GM18505 (cell line): Measurements from ENCODE around the gene ETV6.
"Not testable (repeated sequence)": the region's sequence is repeated elsewhere in the genome, so short reads cannot be mapped to it uniquely, and the experiment has no call there.

Experiments
- ATAC-seq: cut with Tn5 transposase; IDR thresholded peaks from one replicate; pipeline ENCODE4 v1.9.1; 2021; ENCODE audit not compliant: unreplicated experiment
- POLR2A ChIP-seq: IDR thresholded peaks from 4 replicates; pipeline ENCODE4 v1.6.1; 2011; ENCODE audit warnings: borderline replicate concordance; ENCODE audit not compliant: insufficient read depth, insufficient read length; ENCODE audit errors: extremely low read depth

Gene ETV6

DNA sequence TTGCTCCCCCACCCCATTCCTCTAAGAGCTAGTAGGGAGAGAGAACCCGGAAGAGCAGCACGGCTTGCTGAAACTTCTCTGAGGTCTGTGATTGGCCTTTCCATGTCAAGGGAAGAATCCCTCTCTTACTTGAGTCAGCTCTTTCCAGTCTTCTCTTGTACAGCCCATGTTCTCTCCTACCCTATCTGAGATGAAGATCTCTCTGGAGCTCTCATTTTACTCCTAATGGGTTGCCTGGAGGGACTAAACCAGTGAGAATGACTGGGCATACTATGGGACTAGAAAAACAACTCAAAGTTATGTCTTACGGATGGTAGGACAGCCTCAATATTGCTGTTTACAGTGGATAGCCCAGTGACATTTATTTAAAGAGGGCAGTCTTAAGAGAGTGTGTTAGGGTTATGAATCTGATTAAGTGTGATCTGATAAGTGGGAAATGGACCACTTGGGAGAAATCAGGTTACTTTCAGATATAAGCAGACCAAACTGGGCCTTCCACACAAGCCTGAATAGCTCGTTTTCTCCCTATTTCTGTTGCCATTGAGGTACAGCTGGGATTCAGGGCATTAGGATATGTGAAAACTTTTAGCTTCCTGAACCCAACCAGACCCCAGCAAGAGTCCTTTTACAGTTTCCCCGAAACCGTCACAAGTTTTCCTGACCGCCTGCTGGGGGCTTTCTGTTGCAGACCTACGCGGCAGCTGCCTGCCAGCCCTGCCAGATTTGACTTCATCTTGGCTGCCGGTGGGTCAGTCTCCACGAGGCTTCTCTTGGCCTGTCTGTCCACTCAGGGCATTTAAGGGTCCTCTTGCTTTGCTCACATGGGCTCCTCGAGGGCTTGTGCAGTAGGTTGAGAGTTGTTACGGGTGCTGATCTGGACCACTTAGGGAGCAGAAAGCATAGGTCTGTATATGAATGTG, 16.9 kb downstream of the ETV6 start:
- ATAC-seq = no peak

DNA sequence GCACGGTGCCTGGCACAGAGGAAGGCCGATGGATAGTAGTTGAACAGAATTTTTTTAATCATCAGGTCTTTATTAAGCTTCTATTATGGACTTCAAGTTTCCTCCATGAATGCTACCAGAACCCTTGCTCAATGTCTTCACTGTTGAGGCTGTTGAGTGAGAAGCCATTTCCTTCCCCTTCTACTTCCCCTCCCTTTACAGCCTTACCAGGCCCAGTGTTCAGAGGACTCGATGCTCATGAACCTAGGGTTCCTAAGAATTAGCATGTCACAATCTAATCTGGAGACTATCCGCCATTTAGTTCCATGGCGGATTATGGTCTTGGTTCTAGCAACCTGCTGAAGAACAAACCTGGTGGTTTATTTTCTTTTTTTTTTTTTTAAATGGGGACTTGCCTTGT, 17.7 kb downstream of the ETV6 start:
- ATAC-seq = no peak
- TF ChIP-seq POLR2A = no peak

More for the DNA sequence above, 16.9 kb downstream of the ETV6 start:
- TF ChIP-seq POLR2A = no peak

- TF ChIP-seq POLR2A = no peak
- ATAC-seq = no peak
Measured at GRCh38 chr12:11668611-11669010, 19.1 kb downstream of the ETV6 start.

- ATAC-seq = no peak
- no peak for TF ChIP-seq POLR2A
Measured at GRCh38 chr12:11669348-11669747, 19.9 kb downstream of the ETV6 start.

DNA sequence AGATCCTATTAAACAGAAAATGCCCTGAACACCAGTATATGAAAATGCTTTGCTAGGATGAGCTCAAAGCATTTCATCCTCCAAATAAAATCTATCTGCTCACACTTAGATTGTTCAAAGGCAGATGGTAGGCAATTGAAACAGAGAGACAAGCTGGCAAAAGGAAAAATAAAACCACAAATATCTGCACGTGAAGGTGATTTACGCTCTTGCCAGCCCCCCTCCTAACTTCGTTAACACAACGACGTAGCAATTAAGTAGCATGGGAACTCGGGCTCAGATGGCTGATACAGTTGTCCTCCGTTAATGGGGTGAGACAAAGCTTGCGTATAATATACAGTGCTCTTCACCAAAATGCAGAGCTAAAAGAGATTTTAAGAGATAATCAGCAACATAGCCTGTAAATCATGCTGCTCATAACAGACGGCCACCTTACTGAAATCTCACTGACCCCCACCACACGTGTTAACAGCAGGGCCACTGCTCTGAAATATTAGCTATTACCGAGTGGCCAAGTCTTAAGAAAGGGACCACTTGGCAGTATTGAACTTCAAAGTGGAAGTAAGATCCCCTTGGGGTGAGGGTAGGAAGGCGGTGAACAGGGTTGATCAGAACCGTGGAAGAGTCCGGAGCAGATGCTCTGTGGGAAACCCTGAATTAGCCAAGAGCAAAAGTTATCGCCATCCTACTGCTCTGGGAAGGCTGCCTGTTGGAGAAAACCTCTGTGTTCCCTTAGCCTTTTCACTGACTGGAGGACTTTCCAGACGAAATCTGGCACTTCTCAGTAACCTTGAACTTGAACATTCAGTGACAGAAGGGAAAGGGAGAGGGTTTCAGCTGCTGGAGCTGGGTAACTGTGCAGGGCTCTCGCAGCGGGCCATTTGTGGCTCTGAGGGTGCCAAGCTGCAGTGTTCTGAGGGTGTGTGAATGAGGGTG, 23.1 kb downstream of the ETV6 start:
- ATAC-seq = no peak

GRCh38 chr12:11673666-11674461, 24.4 kb downstream of the ETV6 start:
- no peak for ATAC-seq
- no peak for TF ChIP-seq POLR2A

More for the DNA sequence above, 23.1 kb downstream of the ETV6 start:
- no peak for TF ChIP-seq POLR2A

GRCh38 chr12:11674894-11675390, 25.5 kb downstream of the ETV6 start:
- TF ChIP-seq POLR2A = no peak
- ATAC-seq = no peak

DNA sequence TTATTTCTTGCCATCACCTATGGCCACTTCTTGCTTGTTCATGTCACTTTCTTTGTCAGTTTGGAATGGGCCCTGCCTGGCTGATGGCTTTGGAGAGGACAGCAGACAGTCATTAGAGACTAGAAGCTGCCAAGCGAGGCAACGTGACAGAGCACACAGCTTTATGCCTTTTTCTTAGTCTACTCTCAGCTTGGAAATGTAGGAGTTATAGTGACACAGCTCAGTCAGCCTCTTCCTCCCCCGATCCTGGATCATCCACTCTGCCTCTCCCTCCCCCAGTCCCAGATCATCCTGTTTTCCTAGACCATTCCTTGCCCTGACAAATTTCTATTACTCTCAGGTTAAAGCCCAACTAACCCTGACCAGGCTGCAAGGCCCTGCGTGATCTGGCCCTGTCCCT, 26.6 kb downstream of the ETV6 start:
- ATAC-seq = no peak
- TF ChIP-seq POLR2A = no peak

- ATAC-seq = no peak
- TF ChIP-seq POLR2A = no peak
Measured at GRCh38 chr12:11677093-11677492, 27.6 kb downstream of the ETV6 start.

GRCh38 chr12:11677752-11678151, 28.3 kb downstream of the ETV6 start:
- ATAC-seq = no peak
- no peak for TF ChIP-seq POLR2A

GRCh38 chr12:11678781-11679180, 29.3 kb downstream of the ETV6 start:
- no peak for TF ChIP-seq POLR2A
- no peak for ATAC-seq

DNA sequence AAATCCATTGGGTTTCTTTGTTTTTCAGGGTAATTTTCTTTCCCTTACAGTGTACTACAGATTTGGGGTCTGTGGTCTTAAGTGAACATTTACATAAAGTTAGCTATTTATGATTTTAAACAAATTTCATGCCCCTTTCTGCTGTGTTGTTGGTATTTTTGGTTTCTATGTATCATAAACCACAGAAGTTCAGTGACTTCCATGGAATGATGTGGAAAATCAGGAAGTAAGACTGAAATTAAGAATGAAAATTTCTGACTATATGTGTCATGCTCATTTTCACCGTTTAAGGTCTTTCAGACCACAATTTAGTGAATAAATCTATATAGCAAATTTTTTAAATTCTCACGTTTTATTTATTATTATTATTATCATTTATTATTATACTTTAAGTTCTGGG, 31.7 kb downstream of the ETV6 start:
- TF ChIP-seq POLR2A = no peak

GRCh38 chr12:11681695-11682094, 32.2 kb downstream of the ETV6 start:
- not testable (repeated sequence) for ATAC-seq

More for the DNA sequence above, 31.7 kb downstream of the ETV6 start:
- ATAC-seq = no peak

- ATAC-seq = no peak
Measured at GRCh38 chr12:11684393-11684792, 34.9 kb downstream of the ETV6 start.

More at GRCh38 chr12:11684393-11684792, 34.9 kb downstream of the ETV6 start:
- TF ChIP-seq POLR2A = no peak
